Left ventricle myocardium inferior (tissue), 1 donor: Measurements from ENCODE around the gene HLF. TPM values are rescaled to one million over a fixed set of nuclear protein-coding genes. Genes with fewer than 3 reads are reported as not detected.

Source experiments
- DNase-seq: peaks from one replicate; pipeline ENCODE4 v3.0.0-alpha.2; 2020
- H3K27ac ChIP-seq: fragments of 200-600 bp; replicated peaks from 2 replicates; pipeline ENCODE4 v1.8.0; 2021
- H3K27me3 ChIP-seq: fragments of 200-600 bp; 2 replicates; pipeline ENCODE4 v1.8.0; 2021; ENCODE audit warnings: low read depth
- H3K36me3 ChIP-seq: fragments of 200-600 bp; 2 replicates; pipeline ENCODE4 v1.8.0; 2021
- H3K4me1 ChIP-seq: fragments of 200-600 bp; 2 replicates; pipeline ENCODE4 v1.8.0; 2021
- H3K4me3 ChIP-seq: fragments of 200-600 bp; 2 replicates; pipeline ENCODE4 v1.8.0; 2021; ENCODE audit warnings: mild to moderate bottlenecking, moderate library complexity
- H3K9me3 ChIP-seq: fragments of 200-600 bp; replicated peaks from 2 replicates; pipeline ENCODE4 v1.8.0; 2021
- intact Hi-C: fragments of 100-400 bp; cut with micrococcal nuclease; formaldehyde crosslinking; loops from one replicate; pipeline ENCODE4 v1.11.0; 2022
- total RNA-seq: library from RNA; stranded (reverse); fragmentation: NEBNext Ultra II Directional; extraction: Animal tissue kit (Norgen Biotek cat#: 25700); gene quantifications from one replicate; pipeline ENCODE4 v1.2.1, GENCODE V29; 2021
- TF ChIP-seq, protein P1 (sequence below): fragments of 200-600 bp; IDR thresholded peaks from 2 replicates; pipeline ENCODE4 v1.8.0; 2021; ENCODE audit warnings: antibody characterized with exemption, mild to moderate bottlenecking, borderline replicate concordance
- donor health status: DM: no; HTN: yes; CAD: no; lungs with severe emphysema.

HLF gene
- total RNA-seq, 1 donor from 2014 or later, result 22.6 TPM

DNA sequence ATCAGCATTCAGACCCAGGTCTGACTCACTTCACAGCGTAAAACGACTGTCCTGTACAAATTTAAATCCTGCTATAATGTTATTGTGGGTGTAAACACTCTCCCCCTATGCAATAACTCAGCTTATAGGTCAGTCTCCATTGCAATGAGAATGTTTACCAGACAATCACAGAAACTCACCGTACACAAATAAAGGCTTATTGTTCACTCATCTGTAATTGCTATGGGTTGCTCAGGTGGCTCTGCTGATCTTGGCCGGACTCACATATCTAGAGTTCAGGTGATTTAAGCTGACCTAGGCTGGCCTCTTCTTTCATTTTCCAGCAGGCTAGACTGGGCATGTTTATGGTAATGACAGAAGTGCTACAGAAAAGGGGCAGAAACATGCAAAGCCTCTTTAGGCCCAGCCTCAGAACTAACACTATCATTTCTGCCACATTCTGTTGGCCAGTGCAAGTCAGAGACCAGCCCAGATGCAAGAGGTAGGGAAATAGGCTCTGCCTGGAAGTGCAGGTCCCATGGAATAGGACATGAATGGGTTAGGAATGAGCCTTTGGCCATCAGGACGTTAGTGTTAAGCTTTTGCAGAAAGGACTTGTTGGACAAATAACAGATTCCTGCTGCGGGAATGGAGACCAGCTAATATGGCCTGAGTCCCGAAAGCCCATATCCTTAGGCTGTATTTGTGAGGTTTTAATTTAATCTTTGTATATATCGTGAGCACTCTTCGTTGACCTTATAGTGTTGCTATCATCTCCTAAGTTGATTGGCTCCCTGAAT is 44.0 kb downstream of the HLF start:
- H3K27me3 ChIP-seq, result no peaks in the 10 kb centered on the region
- DNase-seq, result no peak
- no peak overlapping the region for H3K4me3 ChIP-seq
- H3K9me3 ChIP-seq, result no peaks in the 10 kb centered on the region
- H3K27ac ChIP-seq, result no peak overlapping the region
- TF ChIP-seq, protein P1, sequence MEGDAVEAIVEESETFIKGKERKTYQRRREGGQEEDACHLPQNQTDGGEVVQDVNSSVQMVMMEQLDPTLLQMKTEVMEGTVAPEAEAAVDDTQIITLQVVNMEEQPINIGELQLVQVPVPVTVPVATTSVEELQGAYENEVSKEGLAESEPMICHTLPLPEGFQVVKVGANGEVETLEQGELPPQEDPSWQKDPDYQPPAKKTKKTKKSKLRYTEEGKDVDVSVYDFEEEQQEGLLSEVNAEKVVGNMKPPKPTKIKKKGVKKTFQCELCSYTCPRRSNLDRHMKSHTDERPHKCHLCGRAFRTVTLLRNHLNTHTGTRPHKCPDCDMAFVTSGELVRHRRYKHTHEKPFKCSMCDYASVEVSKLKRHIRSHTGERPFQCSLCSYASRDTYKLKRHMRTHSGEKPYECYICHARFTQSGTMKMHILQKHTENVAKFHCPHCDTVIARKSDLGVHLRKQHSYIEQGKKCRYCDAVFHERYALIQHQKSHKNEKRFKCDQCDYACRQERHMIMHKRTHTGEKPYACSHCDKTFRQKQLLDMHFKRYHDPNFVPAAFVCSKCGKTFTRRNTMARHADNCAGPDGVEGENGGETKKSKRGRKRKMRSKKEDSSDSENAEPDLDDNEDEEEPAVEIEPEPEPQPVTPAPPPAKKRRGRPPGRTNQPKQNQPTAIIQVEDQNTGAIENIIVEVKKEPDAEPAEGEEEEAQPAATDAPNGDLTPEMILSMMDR, result no peak
- intact Hi-C loops, result no loop called here
- peaks cover 16% of the 10 kb centered on the region for H3K4me1 ChIP-seq
- no peaks in the 10 kb centered on the region for H3K36me3 ChIP-seq

DNA sequence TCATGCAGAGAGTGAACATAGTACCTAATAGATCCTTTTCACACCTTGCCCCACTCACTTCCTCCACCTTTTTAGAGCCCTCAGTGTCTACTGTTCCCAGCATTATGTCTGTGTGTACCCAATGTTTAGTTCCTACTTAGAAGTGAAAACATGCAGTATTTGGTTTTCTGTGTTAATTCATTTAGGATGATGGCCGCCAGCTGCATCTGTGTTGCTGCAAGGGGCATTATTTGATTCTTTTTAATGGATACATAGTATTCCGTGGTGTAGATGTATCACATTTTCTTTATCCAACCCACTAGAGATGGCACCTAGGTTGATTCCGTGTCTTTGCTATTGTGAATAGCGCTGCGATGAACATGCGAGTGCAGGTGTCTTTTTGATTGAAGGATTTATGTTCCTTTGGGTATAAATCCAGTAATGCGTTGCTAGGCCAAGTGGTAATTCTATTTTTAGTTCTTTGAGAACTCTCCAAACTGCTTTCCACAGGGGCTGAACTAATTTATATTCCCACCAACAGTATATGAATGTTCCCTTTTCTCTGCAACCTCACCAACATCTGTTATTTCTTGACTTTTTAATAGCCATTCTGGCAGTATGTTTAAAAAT is 47.1 kb downstream of the HLF start:
- intact Hi-C loops, result no loop called here
- no peak overlapping the region for H3K4me3 ChIP-seq
- peaks cover 19% of the 10 kb centered on the region for H3K36me3 ChIP-seq
- H3K27ac ChIP-seq, result no peak overlapping the region
- no peaks in the 10 kb centered on the region for H3K27me3 ChIP-seq
- TF ChIP-seq, protein P1, result no peak
- no peaks in the 10 kb centered on the region for H3K9me3 ChIP-seq
- no peak for DNase-seq
- H3K4me1 ChIP-seq, result peaks cover 4% of the 10 kb centered on the region

DNA sequence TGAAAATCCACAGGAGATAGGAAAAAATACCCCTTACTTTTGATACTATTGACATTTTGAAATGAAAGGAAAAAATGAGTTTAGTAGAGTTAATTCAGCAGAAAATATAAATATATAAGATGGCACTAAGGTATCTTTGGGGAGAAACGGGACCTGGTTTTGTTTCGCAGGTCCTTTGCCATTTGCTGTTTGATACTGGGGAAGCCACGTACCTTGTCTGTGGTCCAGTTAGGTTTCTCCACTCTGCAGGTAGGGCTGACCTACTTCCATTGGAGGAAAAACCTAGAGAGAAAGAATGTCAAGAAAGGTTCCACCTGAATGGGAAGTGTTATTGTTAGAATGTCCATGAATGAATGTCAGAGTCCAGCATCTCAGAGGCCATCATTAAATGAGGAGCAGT is 48.1 kb downstream of the HLF start:
- intact Hi-C loops, result no loop called here
- no peaks in the 10 kb centered on the region for H3K9me3 ChIP-seq
- TF ChIP-seq, protein P1, result no peak
- peaks cover 28% of the 10 kb centered on the region for H3K36me3 ChIP-seq
- no peaks in the 10 kb centered on the region for H3K27me3 ChIP-seq
- no peak overlapping the region for H3K4me3 ChIP-seq
- no peak for DNase-seq
- H3K27ac ChIP-seq, result no peak overlapping the region
- peaks cover 4% of the 10 kb centered on the region for H3K4me1 ChIP-seq

DNA sequence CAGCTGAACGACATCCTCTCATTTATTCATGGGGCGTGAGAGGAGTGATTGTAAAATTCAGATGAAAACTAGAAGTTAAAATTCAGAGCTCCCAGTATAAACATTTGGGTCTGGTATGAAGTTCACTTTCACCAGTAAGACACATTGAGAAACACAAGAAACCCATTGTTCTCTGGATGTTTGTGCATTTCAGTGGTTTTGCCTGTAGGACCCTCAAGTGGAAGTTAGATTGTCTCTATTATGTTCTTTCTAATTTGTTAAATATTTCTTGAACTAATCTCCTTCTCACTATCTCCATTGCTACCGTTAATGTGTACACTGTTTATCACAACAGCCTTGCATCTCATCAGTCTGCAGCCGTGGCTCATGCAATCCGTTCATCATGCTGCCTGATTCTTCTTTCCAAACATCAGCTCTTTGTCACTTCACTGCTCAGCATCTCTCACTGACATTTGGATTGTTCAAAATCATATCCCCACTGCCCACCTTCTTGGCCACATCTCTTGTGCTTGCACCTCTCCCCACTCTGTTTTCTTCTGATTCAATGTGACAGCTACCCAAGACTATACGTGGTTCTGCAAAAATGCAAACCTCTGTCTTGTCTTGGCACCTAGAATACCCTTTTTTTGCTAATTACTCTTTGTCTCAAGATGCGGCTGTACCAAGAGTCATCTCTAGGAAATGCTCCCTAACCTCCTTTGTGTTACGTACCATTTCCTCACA is 49.5 kb downstream of the HLF start:
- H3K27ac ChIP-seq, result no peak overlapping the region
- H3K4me1 ChIP-seq, result peaks cover 4% of the 10 kb centered on the region
- H3K4me3 ChIP-seq, result no peak overlapping the region
- no peaks in the 10 kb centered on the region for H3K27me3 ChIP-seq
- peaks cover 40% of the 10 kb centered on the region for H3K36me3 ChIP-seq
- intact Hi-C loops, result no loop called here
- TF ChIP-seq, protein P1, result no peak
- no peaks in the 10 kb centered on the region for H3K9me3 ChIP-seq
- DNase-seq, result no peak

DNA sequence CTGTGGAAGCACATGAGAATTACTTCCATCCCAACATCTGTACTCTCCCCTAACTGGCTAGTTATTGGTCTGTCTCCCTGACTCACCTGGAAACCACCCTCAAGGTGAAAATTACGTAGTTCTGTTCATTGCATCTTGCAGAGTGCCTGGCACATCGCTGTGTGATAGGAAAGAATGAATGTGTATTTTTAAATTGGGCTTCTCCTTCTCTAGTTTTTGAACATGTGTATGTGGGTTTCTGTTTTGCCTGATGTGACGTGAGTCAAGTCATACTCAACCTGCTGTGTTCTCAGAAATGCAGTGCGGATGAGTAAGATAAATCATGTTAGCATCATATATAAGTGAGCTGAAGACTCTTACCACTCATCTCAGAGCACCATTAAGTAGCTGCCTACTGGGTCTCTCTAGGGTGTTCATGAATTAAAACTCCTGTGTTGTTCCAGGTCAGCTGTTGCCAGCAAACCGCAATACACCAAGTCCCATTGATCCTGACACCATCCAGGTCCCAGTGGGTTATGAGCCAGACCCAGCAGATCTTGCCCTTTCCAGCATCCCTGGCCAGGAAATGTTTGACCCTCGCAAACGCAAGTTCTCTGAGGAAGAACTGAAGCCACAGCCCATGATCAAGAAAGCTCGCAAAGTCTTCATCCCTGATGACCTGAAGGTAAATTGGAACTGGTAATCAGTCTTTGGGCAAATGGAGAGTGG is 50.2 kb downstream of the HLF start:
- H3K27ac ChIP-seq, result no peak overlapping the region
- TF ChIP-seq, protein P1, result no peak
- peaks cover 40% of the 10 kb centered on the region for H3K36me3 ChIP-seq
- intact Hi-C loops, result no loop called here
- H3K4me1 ChIP-seq, result peaks cover 4% of the 10 kb centered on the region
- no peak overlapping the region for H3K4me3 ChIP-seq
- no peak for DNase-seq
- H3K9me3 ChIP-seq, result no peaks in the 10 kb centered on the region
- H3K27me3 ChIP-seq, result no peaks in the 10 kb centered on the region
